Endothelial cell of umbilical vein (primary cell): Measurements from ENCODE around the gene GPR26. TPM values are rescaled to one million over a fixed set of nuclear protein-coding genes. Genes with fewer than 3 reads are reported as not detected.

Experiments used
- BruUV-seq: library from RNA; stranded (reverse); fragments of 400-500 nt; replicated peaks from 2 replicates; lab custom pipeline; 2021; lab: Mats Ljungman, UMichigan
- CTCF ChIA-PET: fragments of 300-600, 350-600 bp; sonication (Branson Sonifier 250); formaldehyde crosslinking; loops from one replicate; lab custom pipeline; 2021; ENCODE audit warnings: antibody characterized with exemption, inconsistent platforms; lab: Charles Lee
- POLR2A ChIA-PET: fragments of 300-600, 350-600 bp; sonication (Branson Sonifier 250); formaldehyde crosslinking; loops from one replicate; lab custom pipeline; 2021; ENCODE audit warnings: antibody characterized with exemption, inconsistent platforms; lab: Charles Lee
- DNase-seq: peaks from one replicate; pipeline ENCODE4 v3.0.0-alpha.2; 2011; ENCODE audit warnings: low read depth, low spot score
- FAIRE-seq: peaks from 2 replicates; lab custom pipeline; 2011; peaks lifted over from hg19 to GRCh38; lab: Jason Lieb, UNC
- H2AFZ ChIP-seq: 2 replicates; pipeline ENCODE4 v1.6.0; 2012; ENCODE audit warnings: low read depth, low read length, control low read depth, inconsistent platforms
- H3K27ac ChIP-seq: 2 replicates; pipeline ENCODE4 v1.5.1; 2011; ENCODE audit warnings: low read depth, mild to moderate bottlenecking, control low read depth, low read length, moderate library complexity; ENCODE audit not compliant: insufficient read depth
- H3K27me3 ChIP-seq, 2 experiments: 2 replicates each; pipeline versions ENCODE4 v1.6.0 to v1.6.1; 2011; ENCODE audit warnings: low read length in 2 of 2, mixed read lengths in 1 of 2; ENCODE audit not compliant: control insufficient read depth in 2 of 2, insufficient read depth in 2 of 2
- H3K36me3 ChIP-seq, 2 experiments: 2 replicates in 1 of 2; 3 replicates in 1 of 2; pipeline ENCODE4 v1.5.1; 2011; ENCODE audit warnings: low read length in 2 of 2, mild to moderate bottlenecking in 1 of 2, moderate library complexity in 1 of 2; ENCODE audit not compliant: control insufficient read depth in 2 of 2, insufficient read depth in 2 of 2; ENCODE audit errors: extremely low read depth in 1 of 2
- H3K4me1 ChIP-seq: 3 replicates; pipeline ENCODE4 v1.5.1; 2011; ENCODE audit warnings: mild to moderate bottlenecking, low read length; ENCODE audit not compliant: control insufficient read depth, insufficient read depth; ENCODE audit errors: extremely low read depth
- H3K4me2 ChIP-seq: 2 replicates; pipeline ENCODE4 v1.6.1; 2011; ENCODE audit warnings: low read length, control low read depth, mixed read lengths; ENCODE audit not compliant: insufficient read depth
- H3K4me3 ChIP-seq, 3 experiments: fragments of 200-600 bp in 1 of 3; sonication (generic), shearing (Covaris generic) in 1 of 3; replicated peaks in 1 of 3; 2 replicates each; pipeline ENCODE4 v1.5.1; 2011 to 2016; ENCODE audit warnings: control low read depth in 3 of 3, low read length in 3 of 3, mild to moderate bottlenecking in 2 of 3, inconsistent platforms in 1 of 3, low read depth in 1 of 3, moderate library complexity in 1 of 3; ENCODE audit not compliant: insufficient read depth in 1 of 3
- H3K79me2 ChIP-seq: 2 replicates; pipeline ENCODE4 v1.6.0; 2012; ENCODE audit warnings: low read length, inconsistent platforms; ENCODE audit not compliant: control insufficient read depth, insufficient read depth
- H3K9ac ChIP-seq: replicated peaks from 2 replicates; pipeline ENCODE3; 2011; ENCODE audit warnings: low read length, control low read depth; ENCODE audit not compliant: insufficient read depth; ENCODE audit errors: extremely low read depth
- H3K9me1 ChIP-seq: replicated peaks from 3 replicates; pipeline ENCODE4 v1.6.0; 2011; ENCODE audit warnings: mild to moderate bottlenecking, low read length; ENCODE audit not compliant: control insufficient read depth, insufficient read depth; ENCODE audit errors: extremely low read depth
- H3K9me3 ChIP-seq: replicated peaks from 2 replicates; pipeline ENCODE4 v1.5.1; 2012; ENCODE audit warnings: low read length, inconsistent platforms; ENCODE audit not compliant: control insufficient read depth, insufficient read depth
- H4K20me1 ChIP-seq: replicated peaks from 2 replicates; pipeline ENCODE3; 2011; ENCODE audit warnings: mild to moderate bottlenecking, low read length; ENCODE audit not compliant: control insufficient read depth, insufficient read depth; ENCODE audit errors: extremely low read depth
- CTCF ChIP-seq, 2 donors: IDR thresholded peaks; 1 replicate in 1 of 2; 2 replicates in 1 of 2; pipeline ENCODE4 v1.5.1; 2011; ENCODE audit warnings: low read length in 2 of 2, mild to moderate bottlenecking in 2 of 2, moderate library complexity in 2 of 2, control low read depth in 1 of 2, inconsistent platforms in 1 of 2, low read depth in 1 of 2; ENCODE audit not compliant: insufficient read depth in 1 of 2; ENCODE audit errors: extremely low read depth in 1 of 2
- EZH2 ChIP-seq: IDR thresholded peaks from 2 replicates; pipeline ENCODE4 v1.6.1; 2012; ENCODE audit warnings: borderline replicate concordance, low read depth, mild to moderate bottlenecking, moderate library complexity, low read length, inconsistent platforms; ENCODE audit not compliant: severe bottlenecking
- JUN ChIP-seq: IDR thresholded peaks from 2 replicates; pipeline ENCODE4 v1.6.1; 2011; ENCODE audit warnings: borderline replicate concordance, low read depth; ENCODE audit not compliant: insufficient read length, insufficient read depth
- MYC ChIP-seq: IDR thresholded peaks from one replicate; pipeline ENCODE4 v1.6.1; 2011; ENCODE audit warnings: mild to moderate bottlenecking, low read depth, low read length
- POLR2AphosphoS5 ChIP-seq: IDR thresholded peaks from 2 replicates; pipeline ENCODE4 v1.6.1; 2012; ENCODE audit warnings: low read depth, mild to moderate bottlenecking, control low read depth, low read length, moderate library complexity; ENCODE audit not compliant: insufficient read depth
- dilution Hi-C: fragments of 300-500 bp; cut with MboI; formaldehyde crosslinking; loops from one replicate; pipeline ENCODE4 v1.15.0; 2019; ENCODE audit warnings: low sequenced_read_pairs; ENCODE audit not compliant: extremely low pct_ligation_motif_present
- intact Hi-C: fragments of 100-400 bp; cut with micrococcal nuclease; formaldehyde crosslinking; loops from one replicate; pipeline ENCODE4 v1.10.0; 2022
- polyA plus RNA-seq, 4 experiments: library from polyadenylated mRNA; depleted of rRNA in 3 of 4; stranded (reverse) in 3 of 4; unstranded in 1 of 4; fragments of >200 nt; gene quantifications; 2 replicates each; pipeline versions ENCODE4 v1.2.1 to v1.2.3, GENCODE V29; 2011 to 2012; ENCODE audit warnings: missing spikeins in 1 of 4
- total RNA-seq: library from RNA; stranded (reverse); gene quantifications from 2 replicates; pipeline ENCODE4 v1.2.3, GENCODE V29; 2021
- TF ChIP-seq, protein P1 (sequence below): IDR thresholded peaks from 2 replicates; pipeline ENCODE4 v1.6.1; 2011; ENCODE audit not compliant: insufficient read depth, insufficient read length

The GPR26 gene
- total and polyA plus RNA-seq, 2 donors (not counting 3 experiments of a cell fraction or from before 2014, with no cell fraction given) = not detected

DNA sequence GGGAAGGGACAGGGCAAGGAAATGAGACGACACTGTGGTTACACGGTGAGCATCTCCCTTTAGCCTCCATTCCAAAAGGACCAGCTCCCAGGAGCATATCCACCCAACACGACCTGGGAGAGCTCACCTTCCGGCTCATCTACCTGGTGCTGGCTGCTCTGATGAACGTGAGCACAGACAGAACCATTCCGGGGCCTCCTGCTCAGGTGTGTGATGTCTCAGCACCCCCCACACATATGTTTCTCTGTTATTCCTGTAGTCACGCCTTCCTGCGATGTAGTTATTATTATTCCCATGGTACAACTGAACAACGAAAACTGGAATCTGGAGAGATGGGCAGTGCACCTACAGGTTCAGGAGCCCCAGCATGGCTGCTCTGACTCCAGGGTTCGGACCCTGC lies 20.5 kb upstream of the GPR26 start:
- dilution Hi-C loops (no loop called here), intact Hi-C loops (no loop called here)
- no peak overlapping the region for H3K27ac ChIP-seq
- H3K9me3 ChIP-seq = no peaks in the 10 kb centered on the region
- H3K9me1 ChIP-seq = no peaks in the 10 kb centered on the region
- CTCF ChIA-PET = no interaction called here
- no peaks in the 10 kb centered on the region for H3K79me2 ChIP-seq
- BruUV-seq = no TSS peak
- POLR2A ChIA-PET = no interaction called here
- H3K36me3 ChIP-seq = no peaks in the 10 kb centered on the region
- no peaks in the 10 kb centered on the region for H3K27me3 ChIP-seq
- no peak for FAIRE-seq
- no peak for DNase-seq
- no peak overlapping the region for H2AFZ ChIP-seq
- no peaks in the 10 kb centered on the region for H4K20me1 ChIP-seq
- no peak overlapping the region for H3K4me2 ChIP-seq
- H3K9ac ChIP-seq = no peak overlapping the region
- H3K4me1 ChIP-seq = no peaks in the 10 kb centered on the region
- TF ChIP-seq CTCF (IDR thresholded peaks at IDR 0.05; ENCODE audit: extremely low read depth in 1 of 2, insufficient read depth in 1 of 2, low read depth in 1 of 2, low read length in 2 of 2) (no peak), JUN (no peak)
- TF ChIP-seq, protein P1, sequence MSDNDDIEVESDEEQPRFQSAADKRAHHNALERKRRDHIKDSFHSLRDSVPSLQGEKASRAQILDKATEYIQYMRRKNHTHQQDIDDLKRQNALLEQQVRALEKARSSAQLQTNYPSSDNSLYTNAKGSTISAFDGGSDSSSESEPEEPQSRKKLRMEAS = no peak
- H3K4me3 ChIP-seq = no peak overlapping the region

DNA sequence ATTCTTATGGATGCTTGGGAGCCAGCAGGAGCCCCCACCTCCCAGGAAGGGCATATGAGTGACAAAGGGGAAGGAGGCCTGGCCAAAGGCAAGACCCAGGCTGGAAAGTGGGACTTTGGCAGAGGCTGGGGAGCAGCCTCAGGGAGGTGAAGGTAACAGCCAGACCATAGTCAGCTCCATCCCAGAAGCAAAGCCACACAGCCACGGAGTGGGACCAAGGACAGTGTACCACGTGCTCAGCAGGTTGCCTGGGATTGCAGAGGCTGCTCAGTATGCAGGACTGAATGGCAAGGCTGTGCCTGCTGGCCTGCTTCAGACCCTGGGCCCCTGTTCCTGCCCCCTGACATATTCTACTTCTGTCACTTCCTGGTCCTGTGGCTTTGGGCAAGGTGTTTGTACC lies 17.6 kb upstream of the GPR26 start:
- Histone ChIP-seq H4K20me1 (no peaks in the 10 kb centered on the region), H3K9me3 (no peaks in the 10 kb centered on the region), H3K36me3 (no peaks in the 10 kb centered on the region), H3K4me3 (no peak overlapping the region), H3K79me2 (no peaks in the 10 kb centered on the region), H3K9ac (no peak overlapping the region), H3K9me1 (no peaks in the 10 kb centered on the region), H3K27me3 (no peaks in the 10 kb centered on the region), H3K4me2 (no peak overlapping the region), H2AFZ (no peak overlapping the region), H3K4me1 (no peaks in the 10 kb centered on the region), H3K27ac (no peak overlapping the region)
- dilution Hi-C loops (no loop called here), intact Hi-C loops (no loop called here)
- FAIRE-seq (no peak), DNase-seq (no peak)
- POLR2A ChIA-PET = no interaction called here
- CTCF ChIA-PET = no interaction called here
- no TSS peak for BruUV-seq
- TF ChIP-seq EZH2 (no peak), POLR2AphosphoS5 (no peak), MYC (no peak), JUN (no peak)
- TF ChIP-seq, protein P1 = no peak
